Neural progenitor cell (in vitro differentiated cells): ENCODE data around the gene ADH5. TPM values are rescaled to one million over a fixed set of nuclear protein-coding genes. Genes with fewer than 3 reads are reported as not detected.
"Not testable (repeated sequence)": the region's sequence is repeated elsewhere in the genome, so short reads cannot be mapped to it uniquely, and the experiment has no call there.

Experiments used
- DNase-seq: peaks from one replicate; pipeline ENCODE4 v3.0.0-alpha.2; 2016; ENCODE audit warnings: low spot score
- H2AFZ ChIP-seq: fragments of 200-600 bp; sonication (generic); replicated peaks from 2 replicates; pipeline ENCODE4 v1.6.1; 2016; ENCODE audit warnings: antibody characterized with exemption
- H3F3A ChIP-seq: fragments of 200-600 bp; sonication (generic); 2 replicates; pipeline ENCODE4 v1.6.1; 2016; ENCODE audit warnings: antibody characterized with exemption, low read depth
- H3K27ac ChIP-seq: fragments of 200-600 bp; sonication (generic); 2 replicates; pipeline ENCODE4 v1.5.1; 2016; ENCODE audit warnings: mild to moderate bottlenecking
- H3K27me3 ChIP-seq: fragments of 200-600 bp; sonication (generic); 2 replicates; pipeline ENCODE4 v1.6.1; 2016; ENCODE audit warnings: mild to moderate bottlenecking, moderate library complexity
- H3K36me3 ChIP-seq: fragments of 200-600 bp; sonication (generic); 2 replicates; pipeline ENCODE4 v1.5.1; 2016
- H3K4me1 ChIP-seq: fragments of 200-600 bp; sonication (generic); 2 replicates; pipeline ENCODE4 v1.6.1; 2016; ENCODE audit warnings: mixed run types
- H3K4me2 ChIP-seq: fragments of 200-600 bp; sonication (generic); 2 replicates; pipeline ENCODE4 v1.6.1; 2016
- H3K4me3 ChIP-seq: fragments of 200-600 bp; sonication (generic); 2 replicates; pipeline ENCODE4 v1.5.1; 2016
- H3K79me2 ChIP-seq: fragments of 200-600 bp; sonication (generic); 2 replicates; pipeline ENCODE4 v1.6.1; 2016; ENCODE audit warnings: low read depth
- H3K9ac ChIP-seq: fragments of 200-600 bp; sonication (generic); 2 replicates; pipeline ENCODE4 v1.6.1; 2016
- H3K9me3 ChIP-seq: fragments of 200-600 bp; sonication (generic); 2 replicates; pipeline ENCODE4 v1.5.1; 2016; ENCODE audit warnings: low read depth
- H4K20me1 ChIP-seq: fragments of 200-600 bp; sonication (generic); 2 replicates; pipeline ENCODE4 v1.6.1; 2016; ENCODE audit warnings: low read depth
- H3K27ac Mint-ChIP-seq: 3 replicates; pipeline ENCODE4 v1.8.0; 2021; ENCODE audit warnings: mixed read lengths
- H3K27me3 Mint-ChIP-seq: 2 replicates; pipeline ENCODE4 v1.8.0; 2022; ENCODE audit warnings: low read depth, mild to moderate bottlenecking, inconsistent platforms, moderate library complexity, mixed read lengths; ENCODE audit not compliant: insufficient read depth
- H3K36me3 Mint-ChIP-seq: 3 replicates; pipeline ENCODE4 v1.8.0; 2021; ENCODE audit warnings: mixed read lengths
- H3K4me1 Mint-ChIP-seq: 3 replicates; pipeline ENCODE4 v1.8.0; 2021; ENCODE audit warnings: mixed read lengths
- H3K4me3 Mint-ChIP-seq: 3 replicates; pipeline ENCODE4 v1.8.0; 2021; ENCODE audit warnings: mild to moderate bottlenecking, moderate library complexity, mixed read lengths
- H3K9me3 Mint-ChIP-seq: 3 replicates; pipeline ENCODE4 v1.8.0; 2020; ENCODE audit warnings: mixed read lengths
- EZH2 ChIP-seq: fragments of 200-600 bp; sonication (generic); IDR thresholded peaks from 2 replicates; pipeline ENCODE4 v1.6.1; 2017; ENCODE audit warnings: antibody characterized with exemption, mild to moderate bottlenecking, moderate library complexity
- EZH2phosphoT487 ChIP-seq: fragments of 200-600 bp; sonication (generic); IDR thresholded peaks from 2 replicates; pipeline ENCODE4 v1.6.1; 2017; ENCODE audit warnings: antibody characterized with exemption
- total RNA-seq: library from RNA; depleted of rRNA; stranded (reverse); fragments of >200 nt; gene quantifications from 2 replicates; pipeline ENCODE4 v1.2.3, GENCODE V29; 2015; ENCODE audit warnings: low replicate concordance
- TF ChIP-seq, protein P1 (sequence below): fragments of 200-600 bp; sonication (generic); IDR thresholded peaks from 2 replicates; pipeline ENCODE4 v1.5.1; 2017; ENCODE audit warnings: antibody characterized with exemption, mild to moderate bottlenecking

ADH5 gene
- total RNA-seq, 1 donor from 2014 or later = 473 TPM

DNA sequence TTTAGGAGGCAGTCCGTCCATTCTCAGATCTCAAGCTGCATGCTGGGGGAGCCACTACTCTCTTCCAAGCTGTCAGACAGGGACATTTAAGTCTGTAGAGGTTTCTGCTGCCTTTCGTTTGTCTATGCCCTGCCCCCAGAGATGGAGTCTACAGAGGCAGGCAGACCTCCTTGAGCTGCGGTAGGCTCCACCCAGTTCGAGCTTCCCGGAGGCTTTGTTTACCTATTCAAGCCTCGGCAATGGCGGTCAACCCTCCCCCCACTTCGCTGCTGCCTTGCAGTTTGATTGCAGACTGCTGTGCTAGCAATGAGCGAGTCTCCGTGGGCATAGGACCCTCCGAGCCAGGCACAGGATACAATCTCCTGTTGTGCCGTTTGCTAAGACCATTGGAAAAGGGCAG lies 10.7 kb upstream of the ADH5 start:
- Histone ChIP-seq H3K9ac (no peak overlapping the region), H3K27me3 (no peaks in the 10 kb centered on the region), H3K36me3 (no peaks in the 10 kb centered on the region), H4K20me1 (no peaks in the 10 kb centered on the region), H3F3A (no peaks in the 10 kb centered on the region), H3K27ac (no peak overlapping the region), H3K4me3 (no peak overlapping the region), H3K9me3 (no peaks in the 10 kb centered on the region), H2AFZ (no peak overlapping the region), H3K4me1 (no peaks in the 10 kb centered on the region), H3K4me2 (no peak overlapping the region), H3K79me2 (no peaks in the 10 kb centered on the region)
- Mint-ChIP-seq H3K4me3 (no peak overlapping the region), H3K27me3 (no peaks in the 10 kb centered on the region), H3K36me3 (peaks cover 4% of the 10 kb centered on the region), H3K9me3 (peaks cover 12% of the 10 kb centered on the region), H3K4me1 (peaks cover 3% of the 10 kb centered on the region), H3K27ac (no peak overlapping the region)
- DNase-seq = no peak
- TF ChIP-seq EZH2 = no peak
- TF ChIP-seq, protein P1, sequence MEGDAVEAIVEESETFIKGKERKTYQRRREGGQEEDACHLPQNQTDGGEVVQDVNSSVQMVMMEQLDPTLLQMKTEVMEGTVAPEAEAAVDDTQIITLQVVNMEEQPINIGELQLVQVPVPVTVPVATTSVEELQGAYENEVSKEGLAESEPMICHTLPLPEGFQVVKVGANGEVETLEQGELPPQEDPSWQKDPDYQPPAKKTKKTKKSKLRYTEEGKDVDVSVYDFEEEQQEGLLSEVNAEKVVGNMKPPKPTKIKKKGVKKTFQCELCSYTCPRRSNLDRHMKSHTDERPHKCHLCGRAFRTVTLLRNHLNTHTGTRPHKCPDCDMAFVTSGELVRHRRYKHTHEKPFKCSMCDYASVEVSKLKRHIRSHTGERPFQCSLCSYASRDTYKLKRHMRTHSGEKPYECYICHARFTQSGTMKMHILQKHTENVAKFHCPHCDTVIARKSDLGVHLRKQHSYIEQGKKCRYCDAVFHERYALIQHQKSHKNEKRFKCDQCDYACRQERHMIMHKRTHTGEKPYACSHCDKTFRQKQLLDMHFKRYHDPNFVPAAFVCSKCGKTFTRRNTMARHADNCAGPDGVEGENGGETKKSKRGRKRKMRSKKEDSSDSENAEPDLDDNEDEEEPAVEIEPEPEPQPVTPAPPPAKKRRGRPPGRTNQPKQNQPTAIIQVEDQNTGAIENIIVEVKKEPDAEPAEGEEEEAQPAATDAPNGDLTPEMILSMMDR = no peak
- no peak for TF ChIP-seq EZH2phosphoT487

DNA sequence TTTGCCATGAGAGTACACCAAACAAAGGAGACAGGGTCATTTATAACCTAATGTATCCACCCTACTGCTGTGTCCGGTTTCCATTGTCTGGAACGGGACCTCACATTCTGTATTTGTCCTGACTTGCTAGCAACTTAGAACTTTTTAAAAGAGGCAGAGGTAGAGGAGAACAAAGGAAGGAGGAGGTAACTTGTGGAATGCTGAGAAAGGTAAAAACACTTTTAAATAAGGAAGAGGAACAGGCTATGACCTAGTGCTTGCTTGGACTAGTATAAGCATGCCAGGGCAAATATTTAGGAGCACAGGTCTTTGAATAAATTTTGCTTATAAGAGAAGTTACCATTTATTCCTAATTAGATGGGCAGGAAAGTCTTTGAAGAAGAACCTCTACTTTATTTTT lies 3.3 kb upstream of the ADH5 start:
- H3K4me3 Mint-ChIP-seq, H3K4me3 ChIP-seq, H3K9me3 Mint-ChIP-seq, H3K36me3 ChIP-seq, DNase-seq, H3K27ac ChIP-seq, H3K9ac ChIP-seq, H3K4me2 ChIP-seq, H3K27me3 Mint-ChIP-seq, H3F3A ChIP-seq, H3K9me3 ChIP-seq, H4K20me1 ChIP-seq, H2AFZ ChIP-seq, H3K27ac Mint-ChIP-seq, H3K36me3 Mint-ChIP-seq, H3K27me3 ChIP-seq: not testable (repeated sequence)
- H3K4me1 Mint-ChIP-seq = peaks cover 28% of the 10 kb centered on the region
- peaks cover 47% of the 10 kb centered on the region for H3K79me2 ChIP-seq
- peaks cover 13% of the 10 kb centered on the region for H3K4me1 ChIP-seq

DNA sequence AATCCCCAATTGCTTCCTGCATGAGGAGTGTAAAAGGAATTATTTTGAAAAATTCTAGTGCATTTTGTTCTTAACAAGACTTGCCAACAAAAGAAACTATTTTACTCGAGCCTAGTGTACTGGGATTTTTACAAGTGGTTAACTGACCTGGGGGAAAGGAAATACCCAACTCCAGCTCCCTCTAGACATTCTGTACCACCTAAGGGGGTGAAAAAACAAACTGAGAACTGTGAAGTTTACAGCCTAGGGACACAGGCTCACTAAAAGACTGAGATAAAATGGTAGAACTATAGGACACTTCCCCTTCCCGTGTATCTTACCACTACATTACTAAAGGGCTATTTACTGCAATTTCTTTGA lies 2.6 kb upstream of the ADH5 start:
- no peaks in the 10 kb centered on the region for H3K27me3 ChIP-seq
- no peak for DNase-seq
- peaks cover 53% of the 10 kb centered on the region for H3K79me2 ChIP-seq
- peaks cover 5% of the 10 kb centered on the region for H3K36me3 Mint-ChIP-seq
- no peak overlapping the region for H3K27ac Mint-ChIP-seq
- peaks cover 5% of the 10 kb centered on the region for H3K9me3 Mint-ChIP-seq
- H2AFZ ChIP-seq = peak overlapping the region; percentile 14
- peaks cover 2% of the 10 kb centered on the region for H3K27me3 Mint-ChIP-seq
- H3K4me1 ChIP-seq = peaks cover 13% of the 10 kb centered on the region
- peaks cover 31% of the 10 kb centered on the region for H3K4me1 Mint-ChIP-seq
- H3K9me3 ChIP-seq = no peaks in the 10 kb centered on the region
- H3K9ac ChIP-seq = no peak overlapping the region
- H3K4me2 ChIP-seq = peak overlapping the region; percentile 96
- peaks cover 8% of the 10 kb centered on the region for H3F3A ChIP-seq
- no peak overlapping the region for H3K27ac ChIP-seq
- no peak for TF ChIP-seq EZH2
- TF ChIP-seq, protein P1 = no peak
- TF ChIP-seq EZH2phosphoT487 = no peak
- H4K20me1 ChIP-seq = peaks cover 4% of the 10 kb centered on the region
- H3K4me3 ChIP-seq = peak overlapping the region; percentile 82
- H3K36me3 ChIP-seq = peaks cover 4% of the 10 kb centered on the region
- peak overlapping the region; percentile 33 for H3K4me3 Mint-ChIP-seq

DNA sequence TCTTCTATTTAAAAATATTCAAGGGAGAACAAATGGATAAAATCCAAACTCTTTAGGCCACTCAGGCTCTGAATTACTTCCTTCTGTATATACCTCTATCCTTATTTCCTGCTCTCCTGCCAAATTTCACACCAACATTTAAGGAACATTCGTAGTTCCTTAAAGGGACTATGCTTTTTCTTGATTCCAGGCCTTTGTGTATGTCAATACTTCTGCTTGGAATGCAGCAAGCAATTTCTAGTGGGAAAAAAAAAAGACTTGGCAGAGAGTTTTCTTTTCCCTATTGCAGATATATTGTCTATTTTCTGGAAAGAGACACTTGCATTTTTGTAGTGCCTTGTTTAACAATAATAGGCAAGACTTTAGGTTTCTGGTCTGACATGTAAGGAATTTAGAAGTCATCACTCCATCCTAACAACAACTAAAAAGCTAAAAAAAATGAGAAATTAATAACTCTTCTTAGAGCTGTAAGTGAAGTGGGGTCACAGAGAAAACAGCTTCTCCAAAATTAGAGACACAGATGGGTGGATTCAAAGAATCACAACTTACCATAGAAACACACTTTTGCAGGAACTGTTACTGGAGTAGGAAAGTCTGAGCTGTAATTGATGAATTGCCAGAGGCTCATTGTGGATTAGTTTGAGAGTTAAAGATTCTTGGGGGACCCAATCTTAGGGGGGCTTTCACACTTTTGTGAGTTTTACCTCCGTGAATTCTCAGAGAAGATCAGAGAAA lies 2.1 kb upstream of the ADH5 start:
- Histone ChIP-seq H3K9ac (no peak overlapping the region), H3K27ac (peak overlapping the region; percentile 24), H2AFZ (peak overlapping the region; percentile 14), H3K9me3 (no peaks in the 10 kb centered on the region), H3K36me3 (peaks cover 4% of the 10 kb centered on the region), H3K4me3 (peak overlapping the region; percentile 82), H3K4me1 (peaks cover 13% of the 10 kb centered on the region), H3K79me2 (peaks cover 59% of the 10 kb centered on the region), H3F3A (peaks cover 8% of the 10 kb centered on the region), H3K4me2 (peak overlapping the region; percentile 96), H4K20me1 (peaks cover 8% of the 10 kb centered on the region), H3K27me3 (no peaks in the 10 kb centered on the region)
- Mint-ChIP-seq H3K4me3 (peak overlapping the region; percentile 71), H3K27ac (no peak overlapping the region), H3K9me3 (peaks cover 5% of the 10 kb centered on the region), H3K4me1 (peaks cover 33% of the 10 kb centered on the region), H3K27me3 (peaks cover 2% of the 10 kb centered on the region), H3K36me3 (peaks cover 6% of the 10 kb centered on the region)
- DNase-seq = no peak
- TF ChIP-seq, protein P1 = no peak
- TF ChIP-seq EZH2 = no peak
- no peak for TF ChIP-seq EZH2phosphoT487
